ENCODE measurements around the gene MYO1B. TPM values are rescaled to one million over a fixed set of nuclear protein-coding genes. Genes with fewer than 3 reads are reported as not detected.

Gene MYO1B
- total and polyA plus RNA-seq, 10 of the 15 experiments (the other 5 are each of a cell fraction or from before 2014, with no cell fraction given), result 0.10 to 4.2 (median 1.6) TPM

DNA sequence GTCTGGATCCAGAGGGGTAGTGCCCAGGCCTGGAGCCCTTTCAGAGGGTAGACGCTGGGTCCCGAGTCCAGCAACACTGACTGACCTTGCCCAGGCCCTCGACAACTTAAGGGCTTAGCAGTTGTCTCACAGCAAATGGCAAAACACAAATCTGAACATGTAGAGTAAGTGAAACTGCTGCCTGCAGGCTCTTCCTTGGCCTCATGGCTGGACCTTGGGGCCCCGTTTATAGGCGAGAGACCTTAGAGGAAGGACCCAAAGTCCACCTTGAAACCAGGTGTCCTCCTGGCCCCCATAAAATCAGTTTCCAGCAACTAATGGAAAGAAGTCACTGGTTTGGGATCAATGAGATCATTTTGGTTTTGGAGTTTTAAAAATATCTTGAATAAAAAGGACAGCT lies 154.4 kb downstream of the MYO1B start (continued):
- TF ChIP-seq YBX1 (IDR thresholded peaks at IDR 0.05) (no peak), BACH1 (IDR thresholded peaks at IDR 0.05; ENCODE audit: borderline replicate concordance) (no peak)

GRCh38 chr2:191401287-191401686 lies 156.1 kb downstream of the MYO1B start:
- intact Hi-C loops (cut with micrococcal nuclease; ENCODE audit: unreplicated experiment), result no loop called here
- no peak overlapping the region for H3K9ac ChIP-seq (ENCODE audit: control insufficient read depth, insufficient read depth, low read length)
- H3K27ac ChIP-seq (ENCODE audit: control insufficient read depth, insufficient read depth), result no peak overlapping the region
- ChIA-PET SMC1A (ENCODE audit: uncharacterized antibody, unreplicated experiment) (interaction anchor here (1.3 kb wide), 1 partner anchor 183 kb away, joined by 3 read pairs; no protein-coding TSS in a partner anchor), POLR2A (no interaction called here), CTCF (no interaction called here), RAD21 (ENCODE audit: unreplicated experiment) (no interaction called here)
- H4K20me1 ChIP-seq (ENCODE audit: control insufficient read depth, insufficient read depth), result no peaks in the 10 kb centered on the region
- TF ChIP-seq MYC (IDR thresholded peaks at IDR 0.05; ENCODE audit: insufficient read depth, insufficient read length, insufficient replicate concordance, low read length, severe bottlenecking), result no peak
- no peak for TF ChIP-seq ZZZ3 (IDR thresholded peaks at IDR 0.05; ENCODE audit: control insufficient read depth, insufficient read length, low read depth)
- TF ChIP-seq, protein P1, sequence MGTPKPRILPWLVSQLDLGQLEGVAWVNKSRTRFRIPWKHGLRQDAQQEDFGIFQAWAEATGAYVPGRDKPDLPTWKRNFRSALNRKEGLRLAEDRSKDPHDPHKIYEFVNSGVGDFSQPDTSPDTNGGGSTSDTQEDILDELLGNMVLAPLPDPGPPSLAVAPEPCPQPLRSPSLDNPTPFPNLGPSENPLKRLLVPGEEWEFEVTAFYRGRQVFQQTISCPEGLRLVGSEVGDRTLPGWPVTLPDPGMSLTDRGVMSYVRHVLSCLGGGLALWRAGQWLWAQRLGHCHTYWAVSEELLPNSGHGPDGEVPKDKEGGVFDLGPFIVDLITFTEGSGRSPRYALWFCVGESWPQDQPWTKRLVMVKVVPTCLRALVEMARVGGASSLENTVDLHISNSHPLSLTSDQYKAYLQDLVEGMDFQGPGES (IDR thresholded peaks at IDR 0.05), result no peak
- no peak for TF ChIP-seq NFYA (IDR thresholded peaks at IDR 0.05; ENCODE audit: borderline replicate concordance, low read depth, low read length)
- TF ChIP-seq CHD1 (IDR thresholded peaks at IDR 0.05; ENCODE audit: low read depth, low read length), result no peak
- no peak for TF ChIP-seq ZBTB33 (IDR thresholded peaks at IDR 0.05)
- TF ChIP-seq CBX5 (IDR thresholded peaks at IDR 0.05; ENCODE audit: low read depth), result no peak
- TF ChIP-seq POLR2AphosphoS5 (IDR thresholded peaks at IDR 0.05; ENCODE audit: low read length), result no peak
- no peak for TF ChIP-seq JUNB (IDR thresholded peaks at IDR 0.05)
- TF ChIP-seq KAT2A (conservative IDR thresholded peaks at IDR 0.05; ENCODE audit: control insufficient read depth, low read depth, low read length), result no peak
- TF ChIP-seq FOXM1 (IDR thresholded peaks at IDR 0.05; ENCODE audit: low read depth, low read length), result no peak
- TF ChIP-seq, protein P2, sequence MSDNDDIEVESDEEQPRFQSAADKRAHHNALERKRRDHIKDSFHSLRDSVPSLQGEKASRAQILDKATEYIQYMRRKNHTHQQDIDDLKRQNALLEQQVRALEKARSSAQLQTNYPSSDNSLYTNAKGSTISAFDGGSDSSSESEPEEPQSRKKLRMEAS (IDR thresholded peaks at IDR 0.05; ENCODE audit: low read depth, low read length), result no peak
- no peak for TF ChIP-seq FOS (IDR thresholded peaks at IDR 0.05; ENCODE audit: borderline replicate concordance, extremely low read depth, insufficient read length)
- FAIRE-seq (no peak), DNase-seq (ENCODE audit: low read depth, low spot score) (no peak), ATAC-seq (no peak)
- H3K27me3 ChIP-seq (replicated peaks in 1 of 2; ENCODE audit: control insufficient read depth in 2 of 2, insufficient read depth in 2 of 2, low read length in 1 of 2), result no peaks in the 10 kb centered on the region
- no peak overlapping the region for H3K4me3 ChIP-seq
- H3K4me1 ChIP-seq (ENCODE audit: control insufficient read depth, insufficient read depth, low read length), result no peaks in the 10 kb centered on the region
- no peaks in the 10 kb centered on the region for H3K79me2 ChIP-seq (ENCODE audit: control insufficient read depth, insufficient read depth, low read length)
- no peaks in the 10 kb centered on the region for H3K9me3 ChIP-seq (replicated peaks; ENCODE audit: control insufficient read depth, insufficient read depth, low read length)
- WGBS (ENCODE audit: insufficient coverage, insufficient replicate concordance, low lambda C conversion rate, missing lambda C conversion rate), result 0% methylated on average over 1 of the region's 1 CpG
- H3K36me3 ChIP-seq (ENCODE audit: control insufficient read depth in 2 of 2, insufficient read depth in 2 of 2, low read length in 1 of 2), result no peaks in the 10 kb centered on the region
- BruUV-seq (replicated peaks), result no TSS peak
- in situ Hi-C loops (cut with MboI), result no loop called here
- H3K4me2 ChIP-seq (ENCODE audit: control insufficient read depth, insufficient read depth), result no peak overlapping the region
- no peak overlapping the region for H2AFZ ChIP-seq (ENCODE audit: control insufficient read depth, low read depth, low read length)

All from GM12878 (cell line).